SU-DHL-6 (cell line): ENCODE measurements around the gene KLRC2.
"Not testable (repeated sequence)": the region's sequence is repeated elsewhere in the genome, so short reads cannot be mapped to it uniquely, and the experiment has no call there.

Experiments used
- H2AFZ ChIP-seq: fragments of 200-600 bp; sonication (generic); 2 replicates; pipeline ENCODE4 v1.6.1; 2014; ENCODE audit warnings: low read depth, mild to moderate bottlenecking, moderate library complexity, mixed read lengths, antibody characterized with exemption, low read length; ENCODE audit not compliant: severe bottlenecking
- H3F3A ChIP-seq: fragments of 200-600 bp; shearing (Covaris generic); 2 replicates; pipeline ENCODE4 v1.6.0; 2016; ENCODE audit warnings: antibody characterized with exemption, mild to moderate bottlenecking; ENCODE audit not compliant: insufficient read depth
- H3K27ac ChIP-seq: fragments of 200-600 bp; sonication (generic); 2 replicates; pipeline ENCODE4 v1.5.1; 2016; ENCODE audit warnings: low read depth, mild to moderate bottlenecking, low read length, moderate library complexity, mixed read lengths
- H3K27me3 ChIP-seq: fragments of 200-600 bp; sonication (generic), shearing (Covaris generic); 2 replicates; pipeline ENCODE4 v1.6.0; 2014; ENCODE audit warnings: mild to moderate bottlenecking, low read length
- H3K36me3 ChIP-seq: fragments of 200-600 bp; sonication (generic); 2 replicates; pipeline ENCODE4 v1.6.1; 2014; ENCODE audit warnings: mild to moderate bottlenecking, low read length, mixed read lengths
- H3K4me2 ChIP-seq: fragments of 300-600, 200-600 bp; shearing (Covaris generic), sonication (generic); 2 replicates; pipeline ENCODE4 v1.6.0; 2014; ENCODE audit warnings: low read length, low read depth, mild to moderate bottlenecking; ENCODE audit not compliant: poor library complexity, severe bottlenecking
- H3K4me3 ChIP-seq: fragments of 200-600 bp; sonication (generic); 2 replicates; pipeline ENCODE4 v1.5.1; 2014; ENCODE audit warnings: antibody characterized with exemption, low read length, mild to moderate bottlenecking, mixed read lengths; ENCODE audit not compliant: insufficient read depth, poor library complexity, severe bottlenecking
- H3K79me2 ChIP-seq: fragments of 200-600 bp; sonication (generic); 2 replicates; pipeline ENCODE4 v1.6.1; 2014; ENCODE audit warnings: mild to moderate bottlenecking, low read length, moderate library complexity; ENCODE audit not compliant: insufficient read depth
- H3K9ac ChIP-seq: fragments of 200-600 bp; sonication (generic); 2 replicates; pipeline ENCODE4 v1.7.0; 2014; ENCODE audit warnings: mild to moderate bottlenecking, low read length
- H3K9me2 ChIP-seq: fragments of 200-600 bp; sonication (generic); replicated peaks from 2 replicates; pipeline ENCODE4 v1.6.1; 2014; ENCODE audit warnings: low read length; ENCODE audit not compliant: insufficient read depth
- H3K9me3 ChIP-seq: fragments of 200-600 bp; sonication (generic); 2 replicates; pipeline ENCODE4 v1.6.1; 2014; ENCODE audit warnings: low read length, mixed read lengths; ENCODE audit not compliant: insufficient read depth
- H4K20me1 ChIP-seq: fragments of 200-600 bp; sonication (generic); 2 replicates; pipeline ENCODE4 v1.6.1; 2014; ENCODE audit warnings: low read depth, mild to moderate bottlenecking, antibody characterized with exemption, low read length, moderate library complexity, mixed read lengths
- EZH2phosphoT487 ChIP-seq: fragments of 200-600 bp; sonication (generic), shearing (Covaris generic); conservative IDR thresholded peaks from 2 replicates; pipeline ENCODE4 v1.6.1; 2018; ENCODE audit warnings: mild to moderate bottlenecking, antibody characterized with exemption, low read length, moderate library complexity, mixed read lengths
- TF ChIP-seq, protein P1 (sequence below): fragments of 200-600 bp; sonication (generic); IDR thresholded peaks from one replicate; pipeline ENCODE4 v1.5.1; 2017; ENCODE audit warnings: antibody characterized with exemption, mild to moderate bottlenecking, low read length, moderate library complexity; ENCODE audit not compliant: insufficient read depth, poor library complexity, severe bottlenecking

The KLRC2 gene

DNA sequence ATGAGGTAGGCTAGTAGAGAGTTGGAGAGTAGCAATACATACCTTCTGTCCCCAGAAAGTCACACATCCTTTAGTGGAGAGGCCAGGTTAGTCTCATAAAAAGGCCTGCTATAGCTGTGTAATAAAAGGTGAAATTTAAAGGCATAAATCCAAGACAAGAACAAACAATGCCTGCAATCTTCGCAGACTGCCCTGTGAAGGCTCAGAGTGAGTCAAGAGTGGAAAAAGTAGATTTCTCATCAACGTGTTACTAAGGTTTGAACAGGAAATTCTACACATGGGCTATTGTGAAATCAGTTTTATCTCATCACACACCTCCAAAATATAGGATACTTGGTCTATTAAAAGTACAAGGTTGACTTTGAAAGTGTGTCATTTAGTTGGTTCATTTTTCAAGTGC lies 17.3 kb upstream of the KLRC2 start, which contains the start of gene KLRC1:
TSS of gene KLRC1 (minus strand) at position 222 of the 400 bp plus-strand sequence. CDS start 2,221 bp downstream, outside the sequence.
- Histone ChIP-seq H3K4me2 (no peak within 1 kb of the TSS), H2AFZ (no peak within 1 kb of the TSS), H3K36me3 (no peaks in the 10 kb centered on the region), H3K9ac (no peak within 1 kb of the TSS), H3K27me3 (no peaks in the 10 kb centered on the region), H3K4me3 (no peak within 1 kb of the TSS), H3K79me2 (no peaks in the 10 kb centered on the region), H3K9me3 (no peaks in the 10 kb centered on the region), H3K9me2 (no peaks in the 10 kb centered on the region), H4K20me1 (no peaks in the 10 kb centered on the region), H3F3A (no peaks in the 10 kb centered on the region), H3K27ac (no peak within 1 kb of the TSS)
- TF ChIP-seq EZH2phosphoT487, result no peak
- TF ChIP-seq, protein P1, sequence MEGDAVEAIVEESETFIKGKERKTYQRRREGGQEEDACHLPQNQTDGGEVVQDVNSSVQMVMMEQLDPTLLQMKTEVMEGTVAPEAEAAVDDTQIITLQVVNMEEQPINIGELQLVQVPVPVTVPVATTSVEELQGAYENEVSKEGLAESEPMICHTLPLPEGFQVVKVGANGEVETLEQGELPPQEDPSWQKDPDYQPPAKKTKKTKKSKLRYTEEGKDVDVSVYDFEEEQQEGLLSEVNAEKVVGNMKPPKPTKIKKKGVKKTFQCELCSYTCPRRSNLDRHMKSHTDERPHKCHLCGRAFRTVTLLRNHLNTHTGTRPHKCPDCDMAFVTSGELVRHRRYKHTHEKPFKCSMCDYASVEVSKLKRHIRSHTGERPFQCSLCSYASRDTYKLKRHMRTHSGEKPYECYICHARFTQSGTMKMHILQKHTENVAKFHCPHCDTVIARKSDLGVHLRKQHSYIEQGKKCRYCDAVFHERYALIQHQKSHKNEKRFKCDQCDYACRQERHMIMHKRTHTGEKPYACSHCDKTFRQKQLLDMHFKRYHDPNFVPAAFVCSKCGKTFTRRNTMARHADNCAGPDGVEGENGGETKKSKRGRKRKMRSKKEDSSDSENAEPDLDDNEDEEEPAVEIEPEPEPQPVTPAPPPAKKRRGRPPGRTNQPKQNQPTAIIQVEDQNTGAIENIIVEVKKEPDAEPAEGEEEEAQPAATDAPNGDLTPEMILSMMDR, result no peak

DNA sequence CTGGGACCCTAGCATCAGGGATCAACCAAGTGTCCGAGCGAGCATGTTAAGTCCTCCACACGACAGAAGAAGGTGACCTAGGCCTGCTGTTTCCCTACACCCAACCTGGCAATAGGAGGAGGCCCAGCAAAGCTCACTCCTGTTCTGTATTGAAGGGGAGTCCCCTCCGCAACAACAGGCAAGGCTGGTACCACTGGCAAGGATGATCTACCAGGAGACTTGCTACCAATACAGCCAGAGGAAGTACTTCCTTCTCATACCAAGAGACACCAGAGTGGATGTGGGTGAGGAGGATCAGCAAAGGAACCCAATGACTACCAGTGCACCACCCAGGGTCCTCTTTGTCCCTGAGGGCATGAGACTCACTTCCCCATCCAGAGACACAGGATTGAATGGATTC lies 12.4 kb upstream of the KLRC2 start:
- H2AFZ ChIP-seq, result no peak overlapping the region
- H3K4me3 ChIP-seq, result no peak overlapping the region
- H3K79me2 ChIP-seq, result no peaks in the 10 kb centered on the region
- no peaks in the 10 kb centered on the region for H3F3A ChIP-seq
- H3K27ac ChIP-seq, result no peak overlapping the region
- H4K20me1 ChIP-seq, result no peaks in the 10 kb centered on the region
- H3K9me2 ChIP-seq, result no peaks in the 10 kb centered on the region
- H3K4me2 ChIP-seq, result no peak overlapping the region
- TF ChIP-seq, protein P1, result no peak
- TF ChIP-seq EZH2phosphoT487, result no peak
- H3K27me3 ChIP-seq, result no peaks in the 10 kb centered on the region
- H3K36me3 ChIP-seq, result no peaks in the 10 kb centered on the region
- no peaks in the 10 kb centered on the region for H3K9me3 ChIP-seq
- no peak overlapping the region for H3K9ac ChIP-seq

DNA sequence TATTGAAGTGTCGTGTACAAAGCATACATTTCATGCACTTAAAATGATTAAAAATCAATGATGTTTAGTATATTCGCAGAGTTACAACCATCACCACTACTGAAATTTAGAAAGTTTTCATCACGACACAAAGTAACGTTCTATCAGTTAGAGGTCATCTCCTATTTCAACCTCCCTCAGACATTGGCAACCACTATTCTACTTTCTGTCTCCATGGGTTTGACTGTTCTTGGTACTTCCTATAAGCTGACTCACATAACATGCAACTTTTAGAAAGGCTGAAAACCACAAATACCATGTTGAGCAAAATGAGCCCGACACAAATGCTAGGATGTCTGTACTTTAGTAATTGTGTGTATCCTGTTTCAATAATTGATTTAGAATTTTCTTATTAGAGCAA lies 10.2 kb upstream of the KLRC2 start:
- not testable (repeated sequence) for H3K79me2 ChIP-seq, H2AFZ ChIP-seq, H3K4me2 ChIP-seq, H3K4me3 ChIP-seq, H4K20me1 ChIP-seq, H3F3A ChIP-seq, H3K9me3 ChIP-seq, H3K27me3 ChIP-seq, H3K27ac ChIP-seq, H3K36me3 ChIP-seq, H3K9me2 ChIP-seq, H3K9ac ChIP-seq

DNA sequence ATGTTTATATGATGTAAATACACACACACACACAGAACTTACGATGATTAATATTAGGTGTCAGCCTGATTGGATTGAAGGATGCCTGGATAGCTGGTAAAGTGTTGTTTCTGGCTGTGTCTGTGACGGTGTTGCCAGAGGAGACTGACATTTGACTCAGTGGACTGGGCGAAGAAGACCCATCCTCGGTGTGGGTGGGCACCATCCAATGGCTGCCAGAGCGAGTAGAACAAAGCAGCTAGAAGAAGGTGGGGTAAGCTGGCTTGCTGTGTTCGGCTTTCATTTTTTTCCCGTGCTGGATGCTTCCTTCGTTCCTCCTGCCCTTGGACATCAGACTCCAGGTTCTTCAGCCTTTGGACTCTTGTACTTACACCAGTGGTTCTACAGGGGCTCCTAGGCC lies 5.3 kb upstream of the KLRC2 start:
- H3K27me3 ChIP-seq, H3K4me3 ChIP-seq, H3K9ac ChIP-seq, H3F3A ChIP-seq, H3K27ac ChIP-seq, H3K36me3 ChIP-seq, H3K9me3 ChIP-seq, H2AFZ ChIP-seq, H3K9me2 ChIP-seq, H3K4me2 ChIP-seq, H3K79me2 ChIP-seq, H4K20me1 ChIP-seq: not testable (repeated sequence)

DNA sequence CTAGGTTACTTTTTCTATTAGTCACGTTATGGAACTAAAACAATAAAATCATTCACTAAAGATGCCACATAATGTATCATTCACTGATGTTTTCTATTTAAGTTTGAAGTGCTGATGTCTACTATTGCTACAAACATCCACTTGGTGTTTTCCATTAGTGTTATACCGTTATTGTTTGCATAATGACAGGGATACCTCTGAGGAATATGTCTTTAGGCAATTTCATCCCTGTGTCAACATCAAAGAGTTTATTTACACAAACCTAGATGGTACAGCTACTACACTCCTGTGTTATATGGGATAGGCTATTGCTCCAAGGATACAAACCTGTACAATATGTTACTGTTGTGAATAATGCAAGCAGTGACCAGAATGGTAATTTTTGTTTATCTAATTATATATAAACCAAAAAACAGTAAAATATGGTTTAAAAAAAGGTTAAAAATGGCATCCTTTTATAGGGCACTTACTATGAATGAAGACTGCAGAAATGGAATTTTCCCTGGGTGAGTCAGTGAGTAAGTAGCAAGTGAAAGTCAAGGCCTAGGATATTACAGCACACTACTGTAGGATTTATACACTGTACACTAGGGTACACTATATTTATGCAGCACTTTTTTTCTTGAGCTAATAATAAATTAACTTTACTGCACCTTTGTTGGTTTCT lies 3.9 kb upstream of the KLRC2 start:
- not testable (repeated sequence) for H3K9me3 ChIP-seq, H3K27ac ChIP-seq, H3K79me2 ChIP-seq

DNA sequence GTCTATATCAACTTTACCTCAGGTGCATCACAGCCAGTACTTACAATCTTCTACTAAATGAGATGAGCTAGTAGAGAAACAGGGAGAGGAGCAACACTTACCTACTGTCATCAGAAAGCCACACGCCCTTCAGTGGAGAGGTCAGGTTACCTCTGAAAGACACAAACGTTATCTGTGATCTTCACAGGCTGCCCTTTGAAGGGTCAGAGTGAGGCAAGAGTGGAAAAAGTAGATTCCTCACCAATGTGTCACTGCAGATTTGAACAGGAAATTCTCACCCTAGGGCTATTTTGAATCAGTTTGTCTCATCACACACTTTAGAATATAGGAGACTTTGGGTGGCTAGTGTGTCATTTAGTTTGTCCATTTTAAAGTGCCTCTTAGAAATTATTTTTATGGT lies 1.8 kb upstream of the KLRC2 start:
- H3K9me2 ChIP-seq, H3K36me3 ChIP-seq, H3K27ac ChIP-seq, H3K9ac ChIP-seq, H3K27me3 ChIP-seq, H2AFZ ChIP-seq, H3K4me3 ChIP-seq, H3K9me3 ChIP-seq, H4K20me1 ChIP-seq, H3K79me2 ChIP-seq, H3K4me2 ChIP-seq, H3F3A ChIP-seq: not testable (repeated sequence)

More for the DNA sequence above, 3.9 kb upstream of the KLRC2 start:
- not testable (repeated sequence) for H3K9ac ChIP-seq, H3K9me2 ChIP-seq, H4K20me1 ChIP-seq, H3K36me3 ChIP-seq, H3K4me2 ChIP-seq, H3K4me3 ChIP-seq, H3F3A ChIP-seq, H3K27me3 ChIP-seq, H2AFZ ChIP-seq
